Body of pancreas (tissue), 4 donors: ENCODE measurements around the gene RGP1.

Experiments
- POLR2A ChIP-seq, 3 donors: fragments of 450-650 bp; IDR thresholded peaks; one replicate each; pipeline ENCODE4 v1.6.1; 2016; ENCODE audit warnings: antibody characterized with exemption in 3 of 3, mild to moderate bottlenecking in 2 of 3
- TF ChIP-seq, protein P1 (sequence below), 7 experiments: fragments of 450-650 bp in 4 of 7; fragments of 200-600 bp in 3 of 7; sonication (generic) in 3 of 7; IDR thresholded peaks; one replicate each; pipeline ENCODE4 v1.5.1; 2016 to 2019; ENCODE audit warnings: antibody characterized with exemption in 7 of 7

GRCh38 chr9:35700031-35700430 is 49.1 kb upstream of the RGP1 start:
- TF ChIP-seq, protein P1, sequence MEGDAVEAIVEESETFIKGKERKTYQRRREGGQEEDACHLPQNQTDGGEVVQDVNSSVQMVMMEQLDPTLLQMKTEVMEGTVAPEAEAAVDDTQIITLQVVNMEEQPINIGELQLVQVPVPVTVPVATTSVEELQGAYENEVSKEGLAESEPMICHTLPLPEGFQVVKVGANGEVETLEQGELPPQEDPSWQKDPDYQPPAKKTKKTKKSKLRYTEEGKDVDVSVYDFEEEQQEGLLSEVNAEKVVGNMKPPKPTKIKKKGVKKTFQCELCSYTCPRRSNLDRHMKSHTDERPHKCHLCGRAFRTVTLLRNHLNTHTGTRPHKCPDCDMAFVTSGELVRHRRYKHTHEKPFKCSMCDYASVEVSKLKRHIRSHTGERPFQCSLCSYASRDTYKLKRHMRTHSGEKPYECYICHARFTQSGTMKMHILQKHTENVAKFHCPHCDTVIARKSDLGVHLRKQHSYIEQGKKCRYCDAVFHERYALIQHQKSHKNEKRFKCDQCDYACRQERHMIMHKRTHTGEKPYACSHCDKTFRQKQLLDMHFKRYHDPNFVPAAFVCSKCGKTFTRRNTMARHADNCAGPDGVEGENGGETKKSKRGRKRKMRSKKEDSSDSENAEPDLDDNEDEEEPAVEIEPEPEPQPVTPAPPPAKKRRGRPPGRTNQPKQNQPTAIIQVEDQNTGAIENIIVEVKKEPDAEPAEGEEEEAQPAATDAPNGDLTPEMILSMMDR (IDR thresholded peaks at IDR 0.05): no peak
- TF ChIP-seq POLR2A (IDR thresholded peaks at IDR 0.05): no peak
